ENCODE data around the gene CLIC5.

GRCh38 chr6:45998524-45998923, 17.1 kb downstream of the CLIC5 start:
- TF ChIP-seq CTCF (IDR thresholded peaks at IDR 0.05) (no peak), POLR2A (IDR thresholded peaks at IDR 0.05) (no peak), EP300 (IDR thresholded peaks at IDR 0.05) (no peak), POLR2AphosphoS5 (IDR thresholded peaks at IDR 0.05) (no peak)

All from gastroesophageal sphincter (tissue), 3 donors.